GM23248 (cell line): Measurements from ENCODE around the gene RPL13. TPM values are rescaled to one million over a fixed set of nuclear protein-coding genes. Genes with fewer than 3 reads are reported as not detected.

ENCODE experiments used
- DNase-seq: peaks from one replicate; pipeline ENCODE4 v3.0.0-alpha.2; 2015
- H2AFZ ChIP-seq: fragments of 200-600 bp; sonication (generic); 2 replicates; pipeline ENCODE4 v1.6.1; 2016; ENCODE audit warnings: antibody characterized with exemption
- H3F3A ChIP-seq: fragments of 200-600 bp; sonication (generic); 2 replicates; pipeline ENCODE4 v1.6.1; 2016; ENCODE audit warnings: mild to moderate bottlenecking, antibody characterized with exemption, mixed run types; ENCODE audit not compliant: insufficient read depth
- H3K27ac ChIP-seq: fragments of 200-600 bp; sonication (generic); 2 replicates; pipeline ENCODE4 v1.5.1; 2016; ENCODE audit warnings: mild to moderate bottlenecking
- H3K27me3 ChIP-seq: fragments of 200-600 bp; sonication (generic); replicated peaks from 2 replicates; pipeline ENCODE4 v1.6.1; 2016; ENCODE audit warnings: mild to moderate bottlenecking; ENCODE audit not compliant: insufficient read depth
- H3K36me3 ChIP-seq: fragments of 200-600 bp; sonication (generic); 2 replicates; pipeline ENCODE4 v1.6.1; 2016; ENCODE audit warnings: low read depth, mild to moderate bottlenecking
- H3K4me1 ChIP-seq: fragments of 200-600 bp; sonication (generic); 2 replicates; pipeline ENCODE4 v1.6.1; 2016; ENCODE audit warnings: mild to moderate bottlenecking; ENCODE audit not compliant: insufficient read depth
- H3K4me2 ChIP-seq: fragments of 200-600 bp; sonication (generic); one replicate; pipeline ENCODE4 v1.6.1; 2016; ENCODE audit warnings: mild to moderate bottlenecking; ENCODE audit not compliant: unreplicated experiment
- H3K4me3 ChIP-seq: fragments of 200-600 bp; sonication (generic); 2 replicates; pipeline ENCODE4 v1.5.1; 2016; ENCODE audit warnings: mild to moderate bottlenecking
- H3K79me2 ChIP-seq: fragments of 200-600 bp; sonication (generic); 2 replicates; pipeline ENCODE4 v1.6.1; 2016; ENCODE audit warnings: mild to moderate bottlenecking; ENCODE audit not compliant: insufficient read depth
- H3K9ac ChIP-seq: fragments of 200-600 bp; sonication (generic); 2 replicates; pipeline ENCODE4 v1.6.1; 2016; ENCODE audit warnings: mild to moderate bottlenecking
- H3K9me2 ChIP-seq: fragments of 200-600 bp; sonication (generic); 2 replicates; pipeline ENCODE4 v1.6.1; 2016; ENCODE audit warnings: mixed run types, mild to moderate bottlenecking, moderate library complexity; ENCODE audit not compliant: insufficient read depth
- H3K9me3 ChIP-seq: fragments of 200-600 bp; sonication (generic); one replicate; pipeline ENCODE4 v1.6.1; 2017; ENCODE audit warnings: low read depth
- H4K20me1 ChIP-seq: fragments of 200-600 bp; sonication (generic); 2 replicates; pipeline ENCODE4 v1.6.0; 2016; ENCODE audit not compliant: insufficient read depth
- EZH2 ChIP-seq: fragments of 200-600 bp; sonication (generic); IDR thresholded peaks from 2 replicates; pipeline ENCODE4 v1.6.1; 2018; ENCODE audit warnings: antibody characterized with exemption, mild to moderate bottlenecking; ENCODE audit not compliant: insufficient read depth, poor library complexity, severe bottlenecking
- EZH2phosphoT487 ChIP-seq: fragments of 200-600 bp; sonication (generic); IDR thresholded peaks from 2 replicates; pipeline ENCODE4 v1.6.1; 2018; ENCODE audit warnings: antibody characterized with exemption, moderate library complexity, mild to moderate bottlenecking, low read depth; ENCODE audit not compliant: insufficient read depth
- WGBS, 2 experiments: methylation state at CpG; one replicate each; pipeline ENCODE4 v1.1.6; 2015 to 2017; ENCODE audit warnings: low lambda C conversion rate in 2 of 2, low coverage in 1 of 2; ENCODE audit errors: missing lambda C conversion rate in 2 of 2; 5-methylcytosine and 5-hydroxymethylcytosine counted together
- in situ Hi-C: fragments of 300-500 bp; cut with MboI; formaldehyde crosslinking; loops from 2 replicates; pipeline ENCODE4 v1.15.0; 2020
- polyA plus RNA-seq: library from polyadenylated mRNA; unstranded; fragments of >200 nt; fragmentation: Nextera tagmentation; extraction: Ambion mirVana; gene quantifications from 2 replicates; pipeline ENCODE4 v1.2.1, GENCODE V29; 2016
- total RNA-seq: library from RNA; depleted of rRNA; stranded (reverse); fragments of >200 nt; shearing (Covaris generic); gene quantifications from 2 replicates; pipeline ENCODE4 v1.2.3, GENCODE V29; 2014

RPL13 gene
- total and polyA plus RNA-seq, 2 experiments from 2014 or later: 1,418 to 3,580 TPM

DNA sequence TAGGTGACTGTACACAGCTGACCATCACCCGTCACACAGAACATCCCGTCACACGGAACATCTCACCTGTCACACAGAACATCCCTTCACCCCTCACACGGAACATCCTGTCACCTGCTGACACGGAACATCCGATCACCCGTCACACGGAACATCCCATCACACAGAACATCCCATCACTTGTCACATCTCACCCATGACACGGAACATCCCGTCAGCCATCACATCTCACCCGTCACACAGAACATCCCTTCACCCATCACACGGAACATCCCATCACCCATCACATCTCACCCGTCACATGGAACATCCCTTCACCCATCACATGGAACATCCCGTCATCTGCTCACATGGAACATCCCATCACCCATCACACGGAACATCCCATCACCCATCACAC, 18.9 kb downstream of the RPL13 start:
- Histone ChIP-seq H3K9me3 (no peaks in the 10 kb centered on the region), H3K36me3 (no peaks in the 10 kb centered on the region), H3K4me2 (no peak overlapping the region), H3F3A (peaks cover 16% of the 10 kb centered on the region), H3K27ac (no peak overlapping the region), H2AFZ (no peak overlapping the region), H3K9ac (no peak overlapping the region), H4K20me1 (no peaks in the 10 kb centered on the region), H3K27me3 (no peaks in the 10 kb centered on the region), H3K79me2 (no peaks in the 10 kb centered on the region), H3K4me3 (no peak overlapping the region), H3K9me2 (no peaks in the 10 kb centered on the region), H3K4me1 (peaks cover 16% of the 10 kb centered on the region)
- in situ Hi-C loops: no loop called here
- DNase-seq: no peak
- WGBS, 2 experiments: 88 to 91% methylated on average over 14 to 15 of the region's 15 CpGs
- TF ChIP-seq EZH2 (no peak), EZH2phosphoT487 (no peak)

DNA sequence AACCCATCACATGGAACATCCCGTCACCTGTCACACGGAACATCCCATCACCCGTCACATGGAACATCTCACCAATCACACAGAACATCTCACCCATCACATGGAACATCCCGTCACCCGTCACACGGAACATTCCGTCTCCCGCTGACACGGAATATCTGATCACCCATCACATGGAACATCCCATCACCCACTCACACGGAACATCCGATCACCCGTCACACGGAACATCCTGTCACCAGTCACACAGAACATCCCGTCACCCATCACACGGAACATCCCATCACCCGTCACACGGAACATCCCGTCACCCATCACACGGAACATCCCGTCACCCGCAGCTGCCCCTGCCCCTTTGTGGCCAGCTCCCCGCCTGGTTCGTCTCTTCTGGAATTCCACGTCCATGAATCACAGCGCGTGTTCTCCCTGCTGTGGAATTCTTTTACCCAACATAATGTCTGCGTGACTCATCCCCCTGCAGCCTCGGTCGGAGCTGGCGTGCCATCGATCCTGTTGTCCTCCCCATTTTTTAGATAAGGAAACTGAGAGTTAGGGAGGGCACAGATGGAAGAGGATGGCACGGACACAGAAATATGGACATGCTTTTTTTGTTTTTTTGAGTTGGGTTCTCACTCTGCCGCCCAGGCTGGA, 20.7 kb downstream of the RPL13 start:
- H3K4me2 ChIP-seq: no peak overlapping the region
- no peaks in the 10 kb centered on the region for H3K36me3 ChIP-seq
- peak; percentile 99 for DNase-seq
- H3K27me3 ChIP-seq: no peaks in the 10 kb centered on the region
- no peak overlapping the region for H2AFZ ChIP-seq
- in situ Hi-C loops: no loop called here
- H3K9me3 ChIP-seq: no peaks in the 10 kb centered on the region
- no peak overlapping the region for H3K4me3 ChIP-seq
- H3K27ac ChIP-seq: peak overlapping the region; percentile 75
- WGBS, 2 experiments: 51 to 55% methylated on average over 28 to 33 of the region's 33 CpGs
- peaks cover 16% of the 10 kb centered on the region for H3F3A ChIP-seq
- H3K9me2 ChIP-seq: no peaks in the 10 kb centered on the region
- no peaks in the 10 kb centered on the region for H3K79me2 ChIP-seq
- TF ChIP-seq EZH2 (no peak), EZH2phosphoT487 (no peak)
- H4K20me1 ChIP-seq: no peaks in the 10 kb centered on the region
- H3K4me1 ChIP-seq: peaks cover 16% of the 10 kb centered on the region
- no peak overlapping the region for H3K9ac ChIP-seq

DNA sequence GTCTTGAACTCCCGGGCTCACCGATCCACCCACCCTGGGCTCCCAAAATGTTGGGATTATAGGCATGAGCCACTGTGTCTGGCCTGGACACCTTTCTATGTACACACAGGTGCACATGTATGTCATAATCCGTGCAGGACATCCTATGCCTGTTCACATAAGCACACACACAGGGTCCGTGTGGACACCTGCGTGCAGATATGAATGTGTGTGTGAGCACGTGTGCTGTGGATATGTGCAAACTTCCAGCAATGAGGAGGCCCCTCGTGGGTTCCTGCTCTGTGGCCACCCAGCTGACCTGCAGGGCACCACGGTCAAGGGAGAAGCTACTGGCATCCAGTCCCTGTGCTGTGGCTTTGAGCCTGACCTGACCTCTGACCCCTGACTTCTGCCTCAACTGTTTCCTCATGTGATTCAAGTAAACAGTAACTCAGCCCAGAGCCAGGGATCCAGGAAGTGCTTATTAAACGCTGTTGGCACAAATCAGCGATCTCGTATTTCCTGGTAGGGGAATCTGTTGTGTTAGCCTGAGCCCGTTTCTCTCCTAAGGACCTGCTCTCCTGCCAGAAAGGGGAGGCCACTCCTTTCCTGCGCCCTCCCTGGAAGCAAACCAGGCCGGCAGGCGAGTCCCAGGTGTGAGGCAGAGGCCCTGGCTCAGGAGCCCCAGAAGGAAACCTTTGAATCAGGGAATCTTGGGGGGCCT, 21.5 kb downstream of the RPL13 start:
- Histone ChIP-seq H3K9me3 (no peaks in the 10 kb centered on the region), H2AFZ (peak overlapping the region; percentile 45), H3K4me1 (peaks cover 16% of the 10 kb centered on the region), H3F3A (peaks cover 16% of the 10 kb centered on the region), H3K27ac (peak overlapping the region; percentile 75), H4K20me1 (no peaks in the 10 kb centered on the region), H3K4me2 (peak overlapping the region; percentile 30), H3K27me3 (no peaks in the 10 kb centered on the region), H3K36me3 (no peaks in the 10 kb centered on the region), H3K79me2 (no peaks in the 10 kb centered on the region), H3K4me3 (no peak overlapping the region), H3K9ac (peak overlapping the region; percentile 46; the same call in 1 of the 2 replicates), H3K9me2 (no peaks in the 10 kb centered on the region)
- TF ChIP-seq EZH2phosphoT487 (no peak), EZH2 (no peak)
- whole genome bisulfite sequencing, 2 experiments: 58 to 62% methylated on average over 15 of the region's 15 CpGs
- DNase-seq: peak; percentile 63
- in situ Hi-C loops: no loop called here

DNA sequence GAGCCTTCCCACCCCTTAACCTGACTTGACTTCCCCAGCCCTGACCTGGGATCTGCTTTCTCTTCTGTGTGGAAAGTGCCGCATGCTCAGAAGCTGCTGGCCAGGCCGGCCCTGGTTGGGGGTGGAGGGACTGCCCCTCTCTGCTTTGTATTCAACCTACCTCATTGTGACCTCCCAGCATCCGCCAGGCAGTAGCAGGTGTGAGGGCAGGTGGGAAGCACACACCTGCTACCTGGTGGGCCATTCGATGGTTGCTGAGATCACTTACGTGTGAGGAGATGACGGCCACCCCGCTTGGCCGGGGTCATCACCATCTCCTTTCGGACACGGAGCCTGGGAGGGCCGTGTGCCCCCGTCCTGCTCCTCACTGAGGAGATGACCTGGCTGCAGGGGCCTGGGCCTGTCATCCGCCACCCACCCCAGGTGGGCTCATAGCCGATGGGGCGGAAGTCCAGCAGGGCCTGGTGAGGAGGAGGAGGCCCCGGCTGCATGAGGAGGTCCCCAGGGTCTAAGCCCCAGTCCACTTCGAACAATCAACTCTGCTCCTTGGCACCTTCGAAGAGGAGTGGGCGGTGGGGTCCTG, 22.2 kb downstream of the RPL13 start:
- peak overlapping the region; percentile 46; the same call in 1 of the 2 replicates for H3K9ac ChIP-seq
- H3K4me2 ChIP-seq: peak overlapping the region; percentile 30
- no peak for DNase-seq
- H3K27ac ChIP-seq: no peak overlapping the region
- H3K9me2 ChIP-seq: no peaks in the 10 kb centered on the region
- peaks cover 16% of the 10 kb centered on the region for H3K4me1 ChIP-seq
- no peaks in the 10 kb centered on the region for H3K36me3 ChIP-seq
- no peaks in the 10 kb centered on the region for H4K20me1 ChIP-seq
- H3F3A ChIP-seq: peaks cover 16% of the 10 kb centered on the region
- no peaks in the 10 kb centered on the region for H3K79me2 ChIP-seq
- TF ChIP-seq EZH2phosphoT487 (no peak), EZH2 (no peak)
- H3K27me3 ChIP-seq: no peaks in the 10 kb centered on the region
- 87 to 89% methylated on average over 19 of the region's 19 CpGs for WGBS, 2 experiments
- in situ Hi-C loops: no loop called here
- no peak overlapping the region for H3K4me3 ChIP-seq
- H3K9me3 ChIP-seq: no peaks in the 10 kb centered on the region
- peak overlapping the region; percentile 45; the same call in 1 of the 2 replicates for H2AFZ ChIP-seq
